ENCODE results near the gene METTL23.

METTL23 gene

GRCh38 chr17:76772842-76773525 is 46.3 kb downstream of the METTL23 start:
- peak; percentile 81 to 84 for DNase-seq (ENCODE audit: low read depth in 2 of 2)

GRCh38 chr17:76775021-76775600 is 48.5 kb downstream of the METTL23 start:
- DNase-seq (ENCODE audit: low read depth in 2 of 2), result no peak

- DNase-seq (ENCODE audit: low read depth in 2 of 2), result no peak
Observed at GRCh38 chr17:76781056-76781982, 54.7 kb downstream of the METTL23 start.

GRCh38 chr17:76783146-76783545 is 56.5 kb downstream of the METTL23 start:
- no peak for DNase-seq (ENCODE audit: low read depth in 2 of 2)

Data from fibroblast of skin of left quadriceps (primary cell).